GM18498 (cell line): ENCODE measurements around the gene CLN5.
A peak's percentile ranks its signal among the peaks of the same experiment; 100 is the strongest.

ENCODE experiments used
- ATAC-seq: cut with Tn5 transposase; IDR thresholded peaks from one replicate; pipeline ENCODE4 v1.9.1; 2021; ENCODE audit warnings: mild to moderate bottlenecking, moderate library complexity; ENCODE audit not compliant: unreplicated experiment

Gene CLN5

GRCh38 chr13:77016251-77016812 is 24.5 kb downstream of the CLN5 start:
- ATAC-seq = no peak

- ATAC-seq = no peak
Measured at GRCh38 chr13:77016888-77017623, 25.2 kb downstream of the CLN5 start.

GRCh38 chr13:77019756-77020155 is 27.9 kb downstream of the CLN5 start:
- no peak for ATAC-seq

GRCh38 chr13:77022341-77022740 is 30.5 kb downstream of the CLN5 start:
- no peak for ATAC-seq

GRCh38 chr13:77026255-77026860 is 34.5 kb downstream of the CLN5 start:
- peak; percentile 61 for ATAC-seq

GRCh38 chr13:77026861-77027621 is 35.2 kb downstream of the CLN5 start, which contains the start of gene FBXL3:
TSS of gene FBXL3 (minus strand) at chr13:77027159. CDS start at chr13:77021860, 5,299 bp downstream.
- peak; percentile 63 for ATAC-seq

GRCh38 chr13:77028202-77028601 is 36.3 kb downstream of the CLN5 start:
- ATAC-seq = no peak

- no peak for ATAC-seq
Measured at GRCh38 chr13:77029436-77029835, 37.6 kb downstream of the CLN5 start.

GRCh38 chr13:77031656-77032243 is 39.9 kb downstream of the CLN5 start:
- no peak for ATAC-seq

GRCh38 chr13:77033717-77034302 is 41.9 kb downstream of the CLN5 start:
- no peak for ATAC-seq

- ATAC-seq = no peak
Measured at GRCh38 chr13:77034881-77035280, 43.0 kb downstream of the CLN5 start.

GRCh38 chr13:77036279-77036678 is 44.4 kb downstream of the CLN5 start:
- no peak for ATAC-seq

- ATAC-seq = no peak
Measured at GRCh38 chr13:77038907-77039480, 47.1 kb downstream of the CLN5 start.

- no peak for ATAC-seq
Measured at GRCh38 chr13:77040076-77040475, 48.2 kb downstream of the CLN5 start.

- no peak for ATAC-seq
Measured at GRCh38 chr13:77040835-77041234, 49.0 kb downstream of the CLN5 start.

- no peak for ATAC-seq
Measured at GRCh38 chr13:77042566-77043177, 50.8 kb downstream of the CLN5 start.

GRCh38 chr13:77047649-77048343 is 55.9 kb downstream of the CLN5 start:
- ATAC-seq = no peak

- ATAC-seq = no peak
Measured at GRCh38 chr13:77048681-77049080, 56.8 kb downstream of the CLN5 start.

- ATAC-seq = no peak
Measured at GRCh38 chr13:77053192-77053591, 61.3 kb downstream of the CLN5 start.
